Measurements from ENCODE around the gene SLC22A23. TPM values are rescaled to one million over a fixed set of nuclear protein-coding genes. Genes with fewer than 3 reads are reported as not detected.

SLC22A23 gene
- total RNA-seq: 29.8 TPM

GRCh38 chr6:3456898-3457709 is at the start of gene SLC22A23:
Gene SLC22A23, minus strand, starts transcription at chr6:3457050. Its CDS starts 491 bp downstream, at chr6:3456559.

GRCh38 chr6:3258720-3259490 is 197.9 kb downstream of the SLC22A23 start, which contains the start of gene PSMG4:
Gene PSMG4, plus strand, starts transcription at chr6:3258947. Its CDS starts 76 bp downstream, at chr6:3259023.

GRCh38 chr6:3227363-3228045 is 229.3 kb downstream of the SLC22A23 start, which contains the start of gene TUBB2B:
Gene TUBB2B, minus strand, starts transcription at chr6:3227653. Its CDS starts 110 bp downstream, at chr6:3227543.

Other genes with a start within 250 kb of the SLC22A23 start
- gene TUBB2B, start 229.4 kb downstream of the SLC22A23 start, total RNA-seq: 2,535 TPM
- 28.4 TPM for gene PSMG4, start 198.1 kb downstream of the SLC22A23 start, total RNA-seq

Measured in diencephalon (tissue), 1 donor.